DOHH2 (cell line): Measurements from ENCODE around the gene HOXB8.

ENCODE experiments used
- EZH2phosphoT487 ChIP-seq: fragments of 200-600 bp; sonication (generic); IDR thresholded peaks from 2 replicates; pipeline ENCODE4 v1.6.1; 2017; ENCODE audit warnings: borderline replicate concordance, mild to moderate bottlenecking, antibody characterized with exemption, low read length, moderate library complexity, mixed read lengths
- TF ChIP-seq, protein P1 (sequence below): fragments of 200-600 bp; sonication (generic); IDR thresholded peaks from one replicate; pipeline ENCODE4 v1.5.1; 2014; ENCODE audit warnings: antibody characterized with exemption, mild to moderate bottlenecking, low read depth, low read length; ENCODE audit not compliant: poor library complexity, severe bottlenecking

DNA sequence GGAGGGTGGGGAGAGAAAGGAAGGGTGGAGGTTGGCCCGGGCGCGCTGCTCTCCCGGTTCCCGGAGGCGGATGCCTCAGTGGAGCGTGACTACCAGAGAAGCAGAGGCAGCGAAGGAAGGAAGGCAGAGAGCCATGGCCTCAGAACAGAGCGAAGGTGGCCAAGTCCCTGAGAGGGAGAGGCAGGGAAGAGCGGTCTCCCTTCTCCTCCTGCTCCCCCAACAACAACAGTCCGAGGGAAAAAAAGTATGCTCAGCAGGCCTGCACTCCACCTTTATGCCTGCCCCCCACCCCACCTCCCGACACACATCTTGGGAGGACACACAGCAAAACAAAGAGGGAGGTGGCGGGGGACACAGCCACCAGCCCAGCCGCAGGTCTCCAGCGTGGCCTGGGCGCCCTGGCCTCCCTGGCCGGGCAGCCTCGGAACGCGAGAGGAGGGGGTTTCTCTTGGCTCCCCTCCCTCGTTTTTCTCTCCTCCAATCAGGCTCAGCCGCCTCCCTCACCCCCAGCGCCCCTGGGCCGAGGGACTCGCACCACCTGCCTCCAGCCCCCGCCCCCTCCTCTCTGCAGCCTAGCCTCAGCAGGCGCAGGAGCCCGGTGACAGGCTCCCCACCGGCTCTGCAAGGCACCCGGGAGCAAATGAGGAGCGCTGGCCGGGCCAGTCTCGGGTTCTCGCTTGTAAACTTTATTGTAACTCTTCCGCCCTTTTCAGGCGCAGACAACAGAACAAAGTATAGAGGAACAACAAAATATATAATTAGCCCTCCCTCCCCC lies 3.2 kb downstream of the HOXB8 start:
- TF ChIP-seq, protein P1, sequence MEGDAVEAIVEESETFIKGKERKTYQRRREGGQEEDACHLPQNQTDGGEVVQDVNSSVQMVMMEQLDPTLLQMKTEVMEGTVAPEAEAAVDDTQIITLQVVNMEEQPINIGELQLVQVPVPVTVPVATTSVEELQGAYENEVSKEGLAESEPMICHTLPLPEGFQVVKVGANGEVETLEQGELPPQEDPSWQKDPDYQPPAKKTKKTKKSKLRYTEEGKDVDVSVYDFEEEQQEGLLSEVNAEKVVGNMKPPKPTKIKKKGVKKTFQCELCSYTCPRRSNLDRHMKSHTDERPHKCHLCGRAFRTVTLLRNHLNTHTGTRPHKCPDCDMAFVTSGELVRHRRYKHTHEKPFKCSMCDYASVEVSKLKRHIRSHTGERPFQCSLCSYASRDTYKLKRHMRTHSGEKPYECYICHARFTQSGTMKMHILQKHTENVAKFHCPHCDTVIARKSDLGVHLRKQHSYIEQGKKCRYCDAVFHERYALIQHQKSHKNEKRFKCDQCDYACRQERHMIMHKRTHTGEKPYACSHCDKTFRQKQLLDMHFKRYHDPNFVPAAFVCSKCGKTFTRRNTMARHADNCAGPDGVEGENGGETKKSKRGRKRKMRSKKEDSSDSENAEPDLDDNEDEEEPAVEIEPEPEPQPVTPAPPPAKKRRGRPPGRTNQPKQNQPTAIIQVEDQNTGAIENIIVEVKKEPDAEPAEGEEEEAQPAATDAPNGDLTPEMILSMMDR: no peak
- TF ChIP-seq EZH2phosphoT487: no peak
